ENCODE data around the gene B3GALT6. TPM values are rescaled to one million over a fixed set of nuclear protein-coding genes. Genes with fewer than 3 reads are reported as not detected.

Gene B3GALT6
- total and polyA plus RNA-seq, 4 donors, result 1.2 to 9.0 (median 8.3) TPM

DNA sequence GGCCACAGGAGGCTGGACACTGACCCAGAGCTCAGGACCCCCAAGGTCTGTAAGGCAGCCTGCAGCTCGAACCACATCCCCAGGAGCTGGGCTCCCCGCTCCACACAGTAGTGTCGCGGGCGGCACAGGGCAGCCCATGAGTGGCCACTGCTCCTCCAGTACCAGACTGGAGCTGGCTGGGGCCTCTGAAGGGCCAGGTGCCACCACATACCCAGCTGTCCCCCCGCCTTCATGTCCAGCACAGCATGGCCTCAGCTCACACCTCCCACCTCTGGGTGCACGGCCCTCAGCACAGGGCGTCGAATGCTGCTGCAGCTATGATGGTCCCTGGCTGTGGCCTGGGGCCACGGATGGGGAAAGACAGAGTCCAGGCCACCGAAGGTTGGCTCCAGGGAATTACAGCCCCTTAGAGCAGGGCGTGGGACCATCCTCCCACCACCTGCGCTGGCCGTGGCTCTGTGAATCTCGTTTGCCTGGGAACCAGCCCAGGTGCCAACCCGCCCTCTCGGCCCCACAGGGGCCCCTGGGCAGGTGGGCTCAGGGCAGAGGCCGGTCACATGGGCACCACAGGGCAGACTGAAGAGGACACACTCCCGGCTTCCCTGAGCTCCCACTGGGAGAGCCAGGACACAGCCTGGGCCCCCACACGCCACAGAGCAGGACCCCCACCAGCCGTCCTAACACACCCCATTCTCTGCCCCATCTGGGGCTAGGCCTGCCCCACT, 16.0 kb upstream of the B3GALT6 start:
- TF ChIP-seq, protein P1, sequence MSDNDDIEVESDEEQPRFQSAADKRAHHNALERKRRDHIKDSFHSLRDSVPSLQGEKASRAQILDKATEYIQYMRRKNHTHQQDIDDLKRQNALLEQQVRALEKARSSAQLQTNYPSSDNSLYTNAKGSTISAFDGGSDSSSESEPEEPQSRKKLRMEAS (IDR thresholded peaks at IDR 0.05), result no peak
- TF ChIP-seq RAD21 (IDR thresholded peaks at IDR 0.05) (no peak), HNF4G (IDR thresholded peaks at IDR 0.05) (no peak), JUND (IDR thresholded peaks at IDR 0.05) (no peak), EGR1 (IDR thresholded peaks at IDR 0.05; ENCODE audit: low read depth in 2 of 2) (no peak), TAF1 (conservative IDR thresholded peaks at IDR 0.05) (no peak), GABPA (IDR thresholded peaks at IDR 0.05 in 1 of 2, conservative IDR thresholded peaks at IDR 0.05 in 1 of 2) (no peak), SP1 (IDR thresholded peaks at IDR 0.05) (no peak), HNF4A (conservative IDR thresholded peaks at IDR 0.05) (no peak), FOXA1 (IDR thresholded peaks at IDR 0.05) (no peak)
- TF ChIP-seq, protein P2, sequence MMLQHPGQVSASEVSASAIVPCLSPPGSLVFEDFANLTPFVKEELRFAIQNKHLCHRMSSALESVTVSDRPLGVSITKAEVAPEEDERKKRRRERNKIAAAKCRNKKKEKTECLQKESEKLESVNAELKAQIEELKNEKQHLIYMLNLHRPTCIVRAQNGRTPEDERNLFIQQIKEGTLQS (IDR thresholded peaks at IDR 0.05), result no peak
- TF ChIP-seq, protein P3, sequence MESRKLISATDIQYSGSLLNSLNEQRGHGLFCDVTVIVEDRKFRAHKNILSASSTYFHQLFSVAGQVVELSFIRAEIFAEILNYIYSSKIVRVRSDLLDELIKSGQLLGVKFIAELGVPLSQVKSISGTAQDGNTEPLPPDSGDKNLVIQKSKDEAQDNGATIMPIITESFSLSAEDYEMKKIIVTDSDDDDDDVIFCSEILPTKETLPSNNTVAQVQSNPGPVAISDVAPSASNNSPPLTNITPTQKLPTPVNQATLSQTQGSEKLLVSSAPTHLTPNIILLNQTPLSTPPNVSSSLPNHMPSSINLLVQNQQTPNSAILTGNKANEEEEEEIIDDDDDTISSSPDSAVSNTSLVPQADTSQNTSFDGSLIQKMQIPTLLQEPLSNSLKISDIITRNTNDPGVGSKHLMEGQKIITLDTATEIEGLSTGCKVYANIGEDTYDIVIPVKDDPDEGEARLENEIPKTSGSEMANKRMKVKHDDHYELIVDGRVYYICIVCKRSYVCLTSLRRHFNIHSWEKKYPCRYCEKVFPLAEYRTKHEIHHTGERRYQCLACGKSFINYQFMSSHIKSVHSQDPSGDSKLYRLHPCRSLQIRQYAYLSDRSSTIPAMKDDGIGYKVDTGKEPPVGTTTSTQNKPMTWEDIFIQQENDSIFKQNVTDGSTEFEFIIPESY (IDR thresholded peaks at IDR 0.05), result no peak
- Histone ChIP-seq H3K9ac (ENCODE audit: low read depth in 1 of 2, low read length in 2 of 2) (no peak overlapping the region), H3K27me3 (ENCODE audit: control insufficient read depth in 4 of 4, insufficient read depth in 4 of 4, low read length in 3 of 4) (no peaks in the 10 kb centered on the region), H3K4me1 (ENCODE audit: control insufficient read depth in 4 of 4, insufficient read depth in 4 of 4, low read length in 3 of 4) (peaks cover 0 to 8% (median 0%) of the 10 kb centered on the region in 4 donors), H3K36me3 (ENCODE audit: control insufficient read depth in 4 of 4, insufficient read depth in 3 of 4, low read depth in 1 of 4, low read length in 3 of 4) (peaks cover 12 to 42% (median 16%) of the 10 kb centered on the region in 4 donors), H3K9me3 (ENCODE audit: control insufficient read depth in 4 of 4, low read length in 3 of 4) (no peaks in the 10 kb centered on the region), H3K4me3 (ENCODE audit: low read depth in 1 of 3, low read length in 3 of 3) (no peak overlapping the region), H3K27ac (ENCODE audit: low read depth in 1 of 2, low read length in 2 of 2) (no peak overlapping the region)
- DNase-seq (ENCODE audit: low spot score), result no peak
- WGBS, result 90% methylated on average over 21 of the region's 21 CpGs

DNA sequence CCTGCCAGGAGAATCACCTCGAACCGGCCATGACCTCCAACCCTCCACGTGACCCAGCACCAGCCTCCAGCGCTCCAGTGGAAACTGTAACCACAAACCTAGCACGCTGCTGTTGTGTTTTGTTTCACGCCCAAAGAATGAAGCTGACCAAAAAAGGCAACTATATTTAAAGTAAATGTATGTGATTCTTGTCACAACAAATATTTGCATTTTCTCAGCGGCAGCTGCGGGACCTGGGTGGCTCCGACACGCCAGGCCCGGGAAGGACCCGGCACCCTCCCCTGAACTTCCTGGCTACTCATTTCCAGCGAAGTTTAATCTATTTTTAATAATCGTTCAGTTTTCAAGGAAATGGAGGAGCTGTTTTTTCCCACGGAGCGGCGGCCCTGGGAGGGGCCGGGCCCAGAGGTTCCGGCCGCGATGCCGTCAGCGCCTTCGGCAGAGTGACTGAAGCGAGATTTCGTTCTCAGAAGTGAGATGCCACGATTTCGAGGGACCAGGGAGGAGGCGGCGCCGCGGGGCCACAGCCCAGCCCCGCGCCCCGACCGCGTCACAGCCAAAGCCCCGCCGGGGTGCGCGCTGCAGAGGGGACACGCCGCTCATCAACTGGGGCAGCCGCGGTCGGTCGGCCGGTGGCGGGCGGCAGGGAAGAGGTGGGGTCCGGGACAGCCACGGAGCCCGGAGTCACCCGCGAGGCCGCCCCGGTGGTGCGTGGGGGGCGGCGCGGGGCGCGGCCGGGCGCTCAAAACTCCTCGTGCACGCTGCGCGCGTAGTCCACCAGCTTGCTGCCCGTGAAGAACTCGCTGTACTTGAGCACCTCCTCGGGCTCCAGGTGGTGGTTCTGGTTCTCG, 15.0 kb upstream of the B3GALT6 start:
- TF ChIP-seq JUND (IDR thresholded peaks at IDR 0.05) (no peak), GABPA (IDR thresholded peaks at IDR 0.05 in 1 of 2, conservative IDR thresholded peaks at IDR 0.05 in 1 of 2) (no peak), YY1 (IDR thresholded peaks at IDR 0.05) (no peak), EGR1 (IDR thresholded peaks at IDR 0.05; ENCODE audit: low read depth in 2 of 2) (no peak), HNF4G (IDR thresholded peaks at IDR 0.05) (no peak), FOXA1 (IDR thresholded peaks at IDR 0.05) (no peak), HNF4A (conservative IDR thresholded peaks at IDR 0.05) (no peak), NR2F2 (IDR thresholded peaks at IDR 0.05) (no peak), SP1 (IDR thresholded peaks at IDR 0.05) (no peak), RAD21 (IDR thresholded peaks at IDR 0.05) (no peak), FOXA2 (IDR thresholded peaks at IDR 0.05) (no peak), RXRA (IDR thresholded peaks at IDR 0.05) (no peak)
- TF ChIP-seq, protein P3 (IDR thresholded peaks at IDR 0.05), result no peak
- TF ChIP-seq, protein P4, sequence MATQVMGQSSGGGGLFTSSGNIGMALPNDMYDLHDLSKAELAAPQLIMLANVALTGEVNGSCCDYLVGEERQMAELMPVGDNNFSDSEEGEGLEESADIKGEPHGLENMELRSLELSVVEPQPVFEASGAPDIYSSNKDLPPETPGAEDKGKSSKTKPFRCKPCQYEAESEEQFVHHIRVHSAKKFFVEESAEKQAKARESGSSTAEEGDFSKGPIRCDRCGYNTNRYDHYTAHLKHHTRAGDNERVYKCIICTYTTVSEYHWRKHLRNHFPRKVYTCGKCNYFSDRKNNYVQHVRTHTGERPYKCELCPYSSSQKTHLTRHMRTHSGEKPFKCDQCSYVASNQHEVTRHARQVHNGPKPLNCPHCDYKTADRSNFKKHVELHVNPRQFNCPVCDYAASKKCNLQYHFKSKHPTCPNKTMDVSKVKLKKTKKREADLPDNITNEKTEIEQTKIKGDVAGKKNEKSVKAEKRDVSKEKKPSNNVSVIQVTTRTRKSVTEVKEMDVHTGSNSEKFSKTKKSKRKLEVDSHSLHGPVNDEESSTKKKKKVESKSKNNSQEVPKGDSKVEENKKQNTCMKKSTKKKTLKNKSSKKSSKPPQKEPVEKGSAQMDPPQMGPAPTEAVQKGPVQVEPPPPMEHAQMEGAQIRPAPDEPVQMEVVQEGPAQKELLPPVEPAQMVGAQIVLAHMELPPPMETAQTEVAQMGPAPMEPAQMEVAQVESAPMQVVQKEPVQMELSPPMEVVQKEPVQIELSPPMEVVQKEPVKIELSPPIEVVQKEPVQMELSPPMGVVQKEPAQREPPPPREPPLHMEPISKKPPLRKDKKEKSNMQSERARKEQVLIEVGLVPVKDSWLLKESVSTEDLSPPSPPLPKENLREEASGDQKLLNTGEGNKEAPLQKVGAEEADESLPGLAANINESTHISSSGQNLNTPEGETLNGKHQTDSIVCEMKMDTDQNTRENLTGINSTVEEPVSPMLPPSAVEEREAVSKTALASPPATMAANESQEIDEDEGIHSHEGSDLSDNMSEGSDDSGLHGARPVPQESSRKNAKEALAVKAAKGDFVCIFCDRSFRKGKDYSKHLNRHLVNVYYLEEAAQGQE (IDR thresholded peaks at IDR 0.05), result no peak
- TF ChIP-seq, protein P1 (IDR thresholded peaks at IDR 0.05), result no peak
- TF ChIP-seq, protein P5, sequence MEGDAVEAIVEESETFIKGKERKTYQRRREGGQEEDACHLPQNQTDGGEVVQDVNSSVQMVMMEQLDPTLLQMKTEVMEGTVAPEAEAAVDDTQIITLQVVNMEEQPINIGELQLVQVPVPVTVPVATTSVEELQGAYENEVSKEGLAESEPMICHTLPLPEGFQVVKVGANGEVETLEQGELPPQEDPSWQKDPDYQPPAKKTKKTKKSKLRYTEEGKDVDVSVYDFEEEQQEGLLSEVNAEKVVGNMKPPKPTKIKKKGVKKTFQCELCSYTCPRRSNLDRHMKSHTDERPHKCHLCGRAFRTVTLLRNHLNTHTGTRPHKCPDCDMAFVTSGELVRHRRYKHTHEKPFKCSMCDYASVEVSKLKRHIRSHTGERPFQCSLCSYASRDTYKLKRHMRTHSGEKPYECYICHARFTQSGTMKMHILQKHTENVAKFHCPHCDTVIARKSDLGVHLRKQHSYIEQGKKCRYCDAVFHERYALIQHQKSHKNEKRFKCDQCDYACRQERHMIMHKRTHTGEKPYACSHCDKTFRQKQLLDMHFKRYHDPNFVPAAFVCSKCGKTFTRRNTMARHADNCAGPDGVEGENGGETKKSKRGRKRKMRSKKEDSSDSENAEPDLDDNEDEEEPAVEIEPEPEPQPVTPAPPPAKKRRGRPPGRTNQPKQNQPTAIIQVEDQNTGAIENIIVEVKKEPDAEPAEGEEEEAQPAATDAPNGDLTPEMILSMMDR (IDR thresholded peaks at IDR 0.05; ENCODE audit: low read depth, low read length, missing input control), result no peak
- TF ChIP-seq, protein P2 (IDR thresholded peaks at IDR 0.05), result no peak
- H3K27ac ChIP-seq (ENCODE audit: low read depth in 1 of 2, low read length in 2 of 2), result no peak overlapping the region
- H3K36me3 ChIP-seq (ENCODE audit: control insufficient read depth in 4 of 4, insufficient read depth in 3 of 4, low read depth in 1 of 4, low read length in 3 of 4), result peaks cover 16 to 51% (median 21%) of the 10 kb centered on the region in 4 donors
- peaks cover 0 to 8% (median 0%) of the 10 kb centered on the region in 4 donors for H3K4me1 ChIP-seq (ENCODE audit: control insufficient read depth in 4 of 4, insufficient read depth in 4 of 4, low read length in 3 of 4)
- H3K9me3 ChIP-seq (ENCODE audit: control insufficient read depth in 4 of 4, low read length in 3 of 4), result no peaks in the 10 kb centered on the region
- no peak overlapping the region for H3K4me3 ChIP-seq (ENCODE audit: low read depth in 1 of 3, low read length in 3 of 3)
- no peak for DNase-seq (ENCODE audit: low spot score)
- no peaks in the 10 kb centered on the region for H3K27me3 ChIP-seq (ENCODE audit: control insufficient read depth in 4 of 4, insufficient read depth in 4 of 4, low read length in 3 of 4)
- no peak overlapping the region for H3K9ac ChIP-seq (ENCODE audit: low read depth in 1 of 2, low read length in 2 of 2)
- WGBS, result 94% methylated on average over 74 of the region's 74 CpGs
